ENCODE data around the gene CMIP.

Gene CMIP

GRCh38 chr16:81462683-81463082 lies 18.1 kb downstream of the CMIP start:
- Histone ChIP-seq H2AK5ac (ENCODE audit: low read length) (no peak overlapping the region), H3K4me2 (ENCODE audit: low read length) (no peak overlapping the region), H3K9ac (ENCODE audit: low read length) (no peak overlapping the region), H3K4ac (ENCODE audit: low read depth, low read length) (peak overlapping the region; percentile 3), H3K9me3 (ENCODE audit: insufficient read depth, low read depth, low read length) (peaks cover 5% of the 10 kb centered on the region), H3K79me1 (ENCODE audit: low read length) (no peaks in the 10 kb centered on the region), H3K14ac (ENCODE audit: low read length) (no peak overlapping the region), H2BK12ac (ENCODE audit: low read length) (no peak overlapping the region), H2BK5ac (ENCODE audit: low read depth, low read length, poor library complexity) (no peak overlapping the region), H3K23ac (ENCODE audit: low read length) (no peak overlapping the region), H4K12ac (ENCODE audit: low read depth, low read length) (no peak overlapping the region), H3K18ac (ENCODE audit: low read length) (no peak overlapping the region), H3K36me3 (ENCODE audit: control insufficient read depth in 1 of 2, insufficient read depth in 2 of 2, low read length in 2 of 2) (peaks cover 23 to 26% of the 10 kb centered on the region in 2 experiments), H3K4me1 (ENCODE audit: control insufficient read depth in 1 of 2, insufficient read depth in 2 of 2, low read length in 2 of 2) (peaks cover under 1 to 6% of the 10 kb centered on the region in 2 experiments), H2AFZ (ENCODE audit: insufficient read depth, low read length, poor library complexity) (no peak overlapping the region), H4K91ac (ENCODE audit: low read depth, low read length) (no peak overlapping the region), H3K27me3 (ENCODE audit: insufficient read depth, low read length) (no peaks in the 10 kb centered on the region), H3K4me3 (ENCODE audit: low read depth, low read length) (no peak overlapping the region), H3K79me2 (ENCODE audit: control insufficient read depth, insufficient read depth, low read length, poor library complexity) (peaks cover 24% of the 10 kb centered on the region), H4K8ac (ENCODE audit: low read depth, low read length) (no peak overlapping the region), H3K27ac (ENCODE audit: low read depth, low read length) (no peak overlapping the region), H2BK120ac (ENCODE audit: insufficient read depth, low read length, poor library complexity) (no peak overlapping the region)
- DNase-seq = peak in 1 of 2 donors; percentile 72
- no CpG with 5 or more reads among the region's 4 CpGs for WGBS (ENCODE audit: extremely low coverage, insufficient coverage, insufficient read length)

- Histone ChIP-seq H3K27ac (ENCODE audit: low read depth, low read length) (no peak overlapping the region), H4K12ac (ENCODE audit: low read depth, low read length) (no peak overlapping the region), H3K27me3 (ENCODE audit: insufficient read depth, low read length) (no peaks in the 10 kb centered on the region), H3K18ac (ENCODE audit: low read length) (no peak overlapping the region), H3K9ac (ENCODE audit: low read length) (no peak overlapping the region), H4K8ac (ENCODE audit: low read depth, low read length) (no peak overlapping the region), H2AK5ac (ENCODE audit: low read length) (no peak overlapping the region), H2BK5ac (ENCODE audit: low read depth, low read length, poor library complexity) (no peak overlapping the region), H3K4me2 (ENCODE audit: low read length) (no peak overlapping the region), H3K23ac (ENCODE audit: low read length) (no peak overlapping the region), H4K91ac (ENCODE audit: low read depth, low read length) (no peak overlapping the region), H2BK12ac (ENCODE audit: low read length) (no peak overlapping the region), H3K9me3 (ENCODE audit: insufficient read depth, low read depth, low read length) (peaks cover 5% of the 10 kb centered on the region), H3K4ac (ENCODE audit: low read depth, low read length) (peak overlapping the region; percentile 74), H3K79me2 (ENCODE audit: control insufficient read depth, insufficient read depth, low read length, poor library complexity) (peaks cover 27% of the 10 kb centered on the region), H2BK120ac (ENCODE audit: insufficient read depth, low read length, poor library complexity) (no peak overlapping the region), H2AFZ (ENCODE audit: insufficient read depth, low read length, poor library complexity) (no peak overlapping the region), H3K36me3 (ENCODE audit: control insufficient read depth in 1 of 2, insufficient read depth in 2 of 2, low read length in 2 of 2) (peaks cover 19 to 23% of the 10 kb centered on the region in 2 experiments), H3K4me1 (ENCODE audit: control insufficient read depth in 1 of 2, insufficient read depth in 2 of 2, low read length in 2 of 2) (peaks cover 0 to 4% of the 10 kb centered on the region in 2 experiments), H3K79me1 (ENCODE audit: low read length) (no peaks in the 10 kb centered on the region), H3K4me3 (ENCODE audit: low read depth, low read length) (no peak overlapping the region), H3K14ac (ENCODE audit: low read length) (no peak overlapping the region)
- DNase-seq = no peak
- no CpG with 5 or more reads among the region's 16 CpGs for WGBS (ENCODE audit: extremely low coverage, insufficient coverage, insufficient read length)
Measured at GRCh38 chr16:81463296-81463890, 18.8 kb downstream of the CMIP start.

GRCh38 chr16:81464279-81464678 lies 19.7 kb downstream of the CMIP start:
- H3K4me3 ChIP-seq (ENCODE audit: low read depth, low read length) = no peak overlapping the region
- H2BK120ac ChIP-seq (ENCODE audit: insufficient read depth, low read length, poor library complexity) = no peak overlapping the region
- H3K9me3 ChIP-seq (ENCODE audit: insufficient read depth, low read depth, low read length) = peaks cover 3% of the 10 kb centered on the region
- no peak overlapping the region for H3K23ac ChIP-seq (ENCODE audit: low read length)
- no peak overlapping the region for H3K14ac ChIP-seq (ENCODE audit: low read length)
- H3K79me2 ChIP-seq (ENCODE audit: control insufficient read depth, insufficient read depth, low read length, poor library complexity) = peaks cover 30% of the 10 kb centered on the region
- no peak overlapping the region for H4K12ac ChIP-seq (ENCODE audit: low read depth, low read length)
- H2AFZ ChIP-seq (ENCODE audit: insufficient read depth, low read length, poor library complexity) = no peak overlapping the region
- peaks cover 0 to 4% of the 10 kb centered on the region in 2 experiments for H3K4me1 ChIP-seq (ENCODE audit: control insufficient read depth in 1 of 2, insufficient read depth in 2 of 2, low read length in 2 of 2)
- peak overlapping the region; percentile 74 for H3K4ac ChIP-seq (ENCODE audit: low read depth, low read length)
- H2AK5ac ChIP-seq (ENCODE audit: low read length) = no peak overlapping the region
- no peak overlapping the region for H3K18ac ChIP-seq (ENCODE audit: low read length)
- no peak overlapping the region for H4K8ac ChIP-seq (ENCODE audit: low read depth, low read length)
- H3K79me1 ChIP-seq (ENCODE audit: low read length) = no peaks in the 10 kb centered on the region
- no peak overlapping the region for H3K27ac ChIP-seq (ENCODE audit: low read depth, low read length)
- no peaks in the 10 kb centered on the region for H3K27me3 ChIP-seq (ENCODE audit: insufficient read depth, low read length)
- H3K36me3 ChIP-seq (ENCODE audit: control insufficient read depth in 1 of 2, insufficient read depth in 2 of 2, low read length in 2 of 2) = peaks cover 12 to 16% of the 10 kb centered on the region in 2 experiments
- no peak overlapping the region for H4K91ac ChIP-seq (ENCODE audit: low read depth, low read length)
- no peak overlapping the region for H3K4me2 ChIP-seq (ENCODE audit: low read length)
- H3K9ac ChIP-seq (ENCODE audit: low read length) = no peak overlapping the region
- H2BK5ac ChIP-seq (ENCODE audit: low read depth, low read length, poor library complexity) = no peak overlapping the region
- DNase-seq = no peak
- WGBS (ENCODE audit: extremely low coverage, insufficient coverage, insufficient read length) = no CpG with 5 or more reads among the region's 5 CpGs
- H2BK12ac ChIP-seq (ENCODE audit: low read length) = no peak overlapping the region

GRCh38 chr16:81465375-81465943 lies 20.9 kb downstream of the CMIP start:
- WGBS (ENCODE audit: extremely low coverage, insufficient coverage, insufficient read length) = no CpG with 5 or more reads among the region's 18 CpGs
- DNase-seq = no peak
- H2BK120ac ChIP-seq (ENCODE audit: insufficient read depth, low read length, poor library complexity) = no peak overlapping the region
- H3K4ac ChIP-seq (ENCODE audit: low read depth, low read length) = peak overlapping the region; percentile 81
- no peak overlapping the region for H2AK5ac ChIP-seq (ENCODE audit: low read length)
- no peak overlapping the region for H3K4me3 ChIP-seq (ENCODE audit: low read depth, low read length)
- no peak overlapping the region for H2AFZ ChIP-seq (ENCODE audit: insufficient read depth, low read length, poor library complexity)
- H3K9me3 ChIP-seq (ENCODE audit: insufficient read depth, low read depth, low read length) = peaks cover 3% of the 10 kb centered on the region
- H3K4me2 ChIP-seq (ENCODE audit: low read length) = no peak overlapping the region
- peak overlapping the region; percentile 70 for H3K18ac ChIP-seq (ENCODE audit: low read length)
- H3K27ac ChIP-seq (ENCODE audit: low read depth, low read length) = no peak overlapping the region
- no peak overlapping the region for H2BK5ac ChIP-seq (ENCODE audit: low read depth, low read length, poor library complexity)
- H4K91ac ChIP-seq (ENCODE audit: low read depth, low read length) = no peak overlapping the region
- no peaks in the 10 kb centered on the region for H3K79me1 ChIP-seq (ENCODE audit: low read length)
- peaks cover 0 to 4% of the 10 kb centered on the region in 2 experiments for H3K4me1 ChIP-seq (ENCODE audit: control insufficient read depth in 1 of 2, insufficient read depth in 2 of 2, low read length in 2 of 2)
- H3K79me2 ChIP-seq (ENCODE audit: control insufficient read depth, insufficient read depth, low read length, poor library complexity) = peaks cover 24% of the 10 kb centered on the region
- peaks cover 9 to 14% of the 10 kb centered on the region in 2 experiments for H3K36me3 ChIP-seq (ENCODE audit: control insufficient read depth in 1 of 2, insufficient read depth in 2 of 2, low read length in 2 of 2)
- H2BK12ac ChIP-seq (ENCODE audit: low read length) = no peak overlapping the region
- H4K8ac ChIP-seq (ENCODE audit: low read depth, low read length) = no peak overlapping the region
- no peaks in the 10 kb centered on the region for H3K27me3 ChIP-seq (ENCODE audit: insufficient read depth, low read length)
- H3K9ac ChIP-seq (ENCODE audit: low read length) = peak overlapping the region; percentile 31
- no peak overlapping the region for H3K14ac ChIP-seq (ENCODE audit: low read length)
- no peak overlapping the region for H3K23ac ChIP-seq (ENCODE audit: low read length)
- H4K12ac ChIP-seq (ENCODE audit: low read depth, low read length) = no peak overlapping the region

All from trophoblast cell (in vitro differentiated cells and primary cell).